ENCODE results near the gene OR4N2. TPM values are rescaled to one million over a fixed set of nuclear protein-coding genes. Genes with fewer than 3 reads are reported as not detected.
"Not testable (repeated sequence)": the region's sequence is repeated elsewhere in the genome, so short reads cannot be mapped to it uniquely, and the experiment has no call there.

The OR4N2 gene
- total RNA-seq, 2 experiments from 2014 or later, result not detected

DNA sequence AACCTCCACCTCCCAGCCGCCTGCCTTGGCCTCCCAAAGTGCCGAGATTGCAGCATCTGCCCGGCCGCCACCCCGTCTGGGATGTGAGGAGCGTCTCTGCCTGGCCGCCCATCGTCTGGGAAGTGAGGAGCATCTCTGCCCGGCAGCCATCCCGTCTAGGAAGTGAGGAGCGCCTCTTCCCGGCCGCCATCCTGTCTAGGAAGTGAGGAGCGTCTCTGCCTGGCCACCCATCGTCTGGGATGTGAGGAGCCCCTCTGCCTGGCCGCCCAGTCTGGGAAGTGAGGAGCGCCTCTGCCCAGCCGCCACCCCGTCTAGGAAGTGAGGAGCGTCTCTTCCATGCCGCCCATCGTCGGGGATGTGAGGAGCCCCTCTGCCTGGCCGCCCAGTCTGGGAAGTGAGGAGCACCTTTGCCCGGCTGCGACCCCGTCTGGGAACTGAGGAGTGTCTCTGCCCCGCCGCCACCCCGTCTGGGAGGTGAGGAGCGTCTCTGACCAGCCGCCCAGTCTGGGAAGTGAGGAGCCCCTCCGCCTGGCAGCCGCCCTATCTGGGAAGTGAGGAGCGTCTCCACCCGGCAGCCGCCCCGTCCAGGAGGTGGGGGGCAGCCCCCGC, 62.6 kb downstream of the OR4N2 start:
- H3K36me3 Mint-ChIP-seq (ENCODE audit: low read depth); H3K27ac Mint-ChIP-seq; H3K27me3 Mint-ChIP-seq (ENCODE audit: low read depth); H3K9me3 Mint-ChIP-seq; H3K4me3 Mint-ChIP-seq; H3K4me1 Mint-ChIP-seq (ENCODE audit: low read depth); DNase-seq; intact Hi-C loops (cut with micrococcal nuclease); CTCF ChIA-PET: not testable (repeated sequence)

DNA sequence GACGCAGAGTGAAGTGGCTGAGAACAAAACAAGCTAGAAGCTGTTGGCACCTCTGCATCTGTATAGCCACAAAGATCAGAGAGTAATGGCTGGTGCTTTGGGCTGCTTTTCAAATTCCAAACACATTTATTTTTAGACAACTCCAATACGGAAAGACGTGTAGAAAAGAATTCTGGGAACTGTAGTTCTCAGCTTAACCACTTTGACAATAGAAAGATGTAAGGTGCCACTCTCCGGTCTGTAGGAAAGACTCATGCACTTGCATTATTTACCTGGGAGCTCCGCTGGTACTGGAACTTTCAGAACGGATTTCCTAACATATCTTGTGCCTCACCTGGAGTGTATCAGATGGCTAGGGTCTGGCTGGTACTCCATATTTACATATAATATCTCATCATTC, 69.6 kb downstream of the OR4N2 start:
- Mint-ChIP-seq H3K27me3 (ENCODE audit: low read depth) (peaks cover 2% of the 10 kb centered on the region), H3K27ac (no peak overlapping the region), H3K4me1 (ENCODE audit: low read depth) (no peaks in the 10 kb centered on the region), H3K36me3 (ENCODE audit: low read depth) (no peaks in the 10 kb centered on the region), H3K4me3 (no peak overlapping the region), H3K9me3 (no peaks in the 10 kb centered on the region)
- no peak for DNase-seq
- CTCF ChIA-PET, result interaction anchor here (0.6 kb wide), 1 partner anchor 375 kb away, joined by 6 read pairs; no protein-coding TSS in a partner anchor
- intact Hi-C loops (cut with micrococcal nuclease), result no loop called here

DNA sequence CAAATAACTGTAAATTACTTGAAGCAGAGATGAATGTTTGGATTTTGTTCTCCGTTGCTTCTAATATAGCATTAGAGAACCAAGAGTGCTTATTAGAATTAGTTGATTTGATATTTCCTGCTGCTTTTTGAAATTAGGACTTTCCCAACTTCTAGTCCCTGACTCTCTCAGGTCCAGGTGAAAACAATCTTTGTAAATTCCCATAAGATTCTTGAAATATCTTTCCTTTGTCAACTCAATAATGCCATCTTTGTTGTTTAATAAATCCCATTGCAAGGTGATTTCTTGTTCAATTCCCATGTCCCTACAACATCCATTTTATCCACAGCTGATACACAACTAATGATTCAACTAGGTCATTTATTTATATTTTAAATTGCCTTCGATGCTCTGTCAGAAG, 71.3 kb downstream of the OR4N2 start, which contains the start of gene OR4K2:
OR4K2 (plus strand) TSS at position 301 of the 400 bp plus-strand sequence. CDS start 1,126 bp downstream, outside the sequence.
- Mint-ChIP-seq H3K36me3 (ENCODE audit: low read depth) (no peaks in the 10 kb centered on the region), H3K4me3 (no peak within 1 kb of the TSS), H3K27ac (no peak within 1 kb of the TSS), H3K4me1 (ENCODE audit: low read depth) (no peaks in the 10 kb centered on the region), H3K27me3 (ENCODE audit: low read depth) (peaks cover 2% of the 10 kb centered on the region), H3K9me3 (no peaks in the 10 kb centered on the region)
- DNase-seq, result no peak
- intact Hi-C loops (cut with micrococcal nuclease), result no loop called here
- CTCF ChIA-PET, result no interaction called here

DNA sequence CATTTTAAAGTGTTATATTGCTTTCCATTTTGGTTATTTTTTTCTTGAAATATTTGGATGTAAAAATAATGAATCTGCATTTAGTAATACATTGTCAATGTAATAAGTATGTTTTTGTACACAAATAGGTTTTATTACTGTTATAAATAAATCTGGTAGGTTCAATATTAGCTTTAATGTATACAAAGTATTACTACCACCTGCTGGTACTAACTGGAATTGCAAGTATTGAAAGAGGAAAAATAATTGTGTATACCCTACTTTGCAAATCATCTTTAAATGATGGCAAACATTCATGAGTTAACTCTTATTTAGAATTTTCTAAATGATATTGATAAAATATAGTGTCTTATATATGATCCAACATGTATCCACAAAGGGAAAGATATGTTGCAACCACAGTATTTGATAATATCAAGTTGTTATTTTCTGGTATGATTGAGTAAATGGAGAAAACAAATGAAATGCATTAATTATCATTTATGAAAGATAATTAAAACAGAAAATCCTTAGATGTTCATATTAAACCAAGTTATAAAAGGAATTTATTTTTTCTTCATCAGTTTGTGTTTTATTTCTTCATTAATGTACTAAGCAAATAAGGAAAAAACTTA, 74.6 kb downstream of the OR4N2 start:
- H3K27ac Mint-ChIP-seq, result no peak overlapping the region
- H3K4me1 Mint-ChIP-seq (ENCODE audit: low read depth), result no peaks in the 10 kb centered on the region
- intact Hi-C loops (cut with micrococcal nuclease), result no loop called here
- CTCF ChIA-PET, result interaction anchor here (1.2 to 1.6 kb wide), 2 partner anchors 13 to 17 kb away, joined by 4 read pairs; no protein-coding TSS in a partner anchor
- no peak overlapping the region for H3K4me3 Mint-ChIP-seq
- no peaks in the 10 kb centered on the region for H3K9me3 Mint-ChIP-seq
- no peak for DNase-seq
- no peaks in the 10 kb centered on the region for H3K27me3 Mint-ChIP-seq (ENCODE audit: low read depth)
- no peaks in the 10 kb centered on the region for H3K36me3 Mint-ChIP-seq (ENCODE audit: low read depth)

Other genes with a start within 250 kb of the OR4N2 start
- gene OR11H2, start 89.9 kb upstream of the OR4N2 start, total RNA-seq, result not detected
- not detected for gene OR4Q3, start 60.2 kb upstream of the OR4N2 start, total RNA-seq
- not detected for gene OR4M1, start 30.3 kb upstream of the OR4N2 start, total RNA-seq
- not detected for gene OR4K2, start 71.4 kb downstream of the OR4N2 start, total RNA-seq
- gene OR4K5, start 116.8 kb downstream of the OR4N2 start, total RNA-seq, result not detected
- not detected for gene OR4K1, start 127.1 kb downstream of the OR4N2 start, total RNA-seq
- not detected for gene OR4K15, start 171.8 kb downstream of the OR4N2 start, total RNA-seq
- gene OR4Q2, start 198.4 kb downstream of the OR4N2 start, total RNA-seq, result not detected
- gene OR4K14, start 215.5 kb downstream of the OR4N2 start, total RNA-seq, result not detected
- gene OR4K13, start 232.3 kb downstream of the OR4N2 start, total RNA-seq, result not detected